Spleen (tissue), 7 donors: ENCODE results near the gene ZNF782.

Experiments used
- CTCF ChIP-seq, 11 experiments: fragments of 200-600 bp in 7 of 11; fragments of 450-650 bp in 4 of 11; sonication (generic) in 4 of 11; IDR thresholded peaks in 8 of 11; conservative IDR thresholded peaks in 3 of 11; 1 replicate in 7 of 11; 2 replicates in 4 of 11; pipeline versions ENCODE4 v1.4.0 to v1.8.0; 2016 to 2021; ENCODE audit warnings: antibody characterized with exemption in 11 of 11, inconsistent platforms in 4 of 11, mild to moderate bottlenecking in 1 of 11
- POLR2AphosphoS5 ChIP-seq, 3 donors: sonication (generic); formaldehyde crosslinking; IDR thresholded peaks; one replicate each; pipeline ENCODE4 v1.5.1; 2017; ENCODE audit warnings: antibody characterized with exemption in 3 of 3
- donor health status: DM: no; HTN: no; CAD: no; lungs with moderate emphysema.
- donor health status: DM: no; HTN: no; CAD: no.
- donor health status: DM: no; HTN: no; CAD: no.

GRCh38 chr9:96856363-96857286 is 2.3 kb upstream of the ZNF782 start:
- TF ChIP-seq POLR2AphosphoS5 (IDR thresholded peaks at IDR 0.05) (no peak), CTCF (IDR thresholded peaks at IDR 0.05 in 8 of 11, conservative IDR thresholded peaks at IDR 0.05 in 3 of 11) (peak; percentile 60 to 97 (median 88))
